AG04450 (cell line): ENCODE measurements around the gene FH. TPM values are rescaled to one million over a fixed set of nuclear protein-coding genes. Genes with fewer than 3 reads are reported as not detected.

ENCODE experiments used
- CTCF ChIA-PET: fragments of 300-600, 350-600 bp; formaldehyde crosslinking; extraction: SDS; loops from one replicate; lab custom pipeline; 2022; ENCODE audit warnings: antibody characterized with exemption, inconsistent platforms; lab: Charles Lee
- POLR2A ChIA-PET: fragments of 350-600 bp; formaldehyde crosslinking; extraction: SDS; loops from one replicate; lab custom pipeline; 2021; ENCODE audit warnings: antibody characterized with exemption, inconsistent platforms; lab: Yijun Ruan, JAX
- DNase-seq: peaks from one replicate; pipeline ENCODE4 v3.0.0-alpha.2; 2011; ENCODE audit warnings: low read depth, low spot score
- H3K27ac ChIP-seq: one replicate; pipeline ENCODE4 v1.5.1; 2012; ENCODE audit warnings: low read depth, low read length, control low read depth
- H3K27me3 ChIP-seq: one replicate; pipeline ENCODE4 v1.6.0; 2012; ENCODE audit warnings: low read length; ENCODE audit not compliant: control insufficient read depth, insufficient read depth
- H3K4me3 ChIP-seq: 2 replicates; pipeline ENCODE4 v1.5.1; 2011; ENCODE audit warnings: mild to moderate bottlenecking, low read depth, low read length, control low read depth
- H3K9me3 ChIP-seq: 2 replicates; pipeline ENCODE4 v1.5.1; 2012; ENCODE audit warnings: low read length; ENCODE audit not compliant: control insufficient read depth, insufficient read depth
- CTCF ChIP-seq: IDR thresholded peaks from 2 replicates; pipeline ENCODE4 v1.5.1; 2011; ENCODE audit warnings: low read depth, low read length, control low read depth, inconsistent platforms
- polyA plus RNA-seq: library from polyadenylated mRNA; depleted of rRNA; stranded (reverse); fragments of >200 nt; gene quantifications from 2 replicates; pipeline ENCODE4 v1.2.3, GENCODE V29; 2011

Gene FH
- polyA plus RNA-seq, 1 experiment, result 104 TPM

GRCh38 chr1:241557031-241557430 is 37.5 kb upstream of the FH start:
- Histone ChIP-seq H3K9me3 (no peaks in the 10 kb centered on the region), H3K27me3 (no peaks in the 10 kb centered on the region), H3K4me3 (no peak overlapping the region), H3K27ac (no peak overlapping the region)
- CTCF ChIA-PET, result no interaction called here
- no peak for TF ChIP-seq CTCF
- no peak for DNase-seq
- POLR2A ChIA-PET, result no interaction called here

GRCh38 chr1:241555526-241555925 is 36.0 kb upstream of the FH start:
- ChIA-PET POLR2A (no interaction called here), CTCF (no interaction called here)
- H3K27me3 ChIP-seq, result no peaks in the 10 kb centered on the region
- H3K9me3 ChIP-seq, result no peaks in the 10 kb centered on the region
- H3K4me3 ChIP-seq, result no peak overlapping the region
- H3K27ac ChIP-seq, result no peak overlapping the region
- TF ChIP-seq CTCF, result no peak
- DNase-seq, result no peak

- Histone ChIP-seq H3K9me3 (no peaks in the 10 kb centered on the region), H3K27me3 (no peaks in the 10 kb centered on the region), H3K27ac (no peak overlapping the region), H3K4me3 (no peak overlapping the region)
- POLR2A ChIA-PET, result no interaction called here
- no peak for TF ChIP-seq CTCF
- no peak for DNase-seq
- CTCF ChIA-PET, result no interaction called here
These were observed 34.5 kb upstream of the FH start for GRCh38 chr1:241553886-241554592.

- CTCF ChIA-PET, result no interaction called here
- POLR2A ChIA-PET, result no interaction called here
- Histone ChIP-seq H3K27me3 (no peaks in the 10 kb centered on the region), H3K4me3 (no peak overlapping the region), H3K27ac (no peak overlapping the region), H3K9me3 (no peaks in the 10 kb centered on the region)
- TF ChIP-seq CTCF, result no peak
- no peak for DNase-seq
These were observed 32.4 kb upstream of the FH start for GRCh38 chr1:241551759-241552638.

GRCh38 chr1:241550318-241550717 is 30.8 kb upstream of the FH start:
- Histone ChIP-seq H3K27ac (no peak overlapping the region), H3K4me3 (no peak overlapping the region), H3K9me3 (no peaks in the 10 kb centered on the region), H3K27me3 (no peaks in the 10 kb centered on the region)
- ChIA-PET CTCF (no interaction called here), POLR2A (no interaction called here)
- DNase-seq, result no peak
- no peak for TF ChIP-seq CTCF
